ENCODE measurements around the gene RAX2. TPM values are rescaled to one million over a fixed set of nuclear protein-coding genes. Genes with fewer than 3 reads are reported as not detected.
"Not testable (repeated sequence)": the region's sequence is repeated elsewhere in the genome, so short reads cannot be mapped to it uniquely, and the experiment has no call there.

Gene RAX2
- polyA plus RNA-seq, 1 experiment = not detected

- ChIA-PET POLR2A (no interaction called here), CTCF (interaction anchor here (0.6 to 1.4 kb wide), 3 partner anchors 30 to 397 kb away, joined by 3 read pairs; no protein-coding TSS in a partner anchor)
- Histone ChIP-seq H3K27me3 (ENCODE audit: control insufficient read depth, insufficient read depth, low read length) (no peaks in the 10 kb centered on the region), H3K4me3 (ENCODE audit: low read depth, low read length) (no peak overlapping the region), H3K36me3 (ENCODE audit: control insufficient read depth, insufficient read depth, low read length) (no peaks in the 10 kb centered on the region)
- peak; percentile 11 for DNase-seq (ENCODE audit: low read depth)
- TF ChIP-seq, protein P1, sequence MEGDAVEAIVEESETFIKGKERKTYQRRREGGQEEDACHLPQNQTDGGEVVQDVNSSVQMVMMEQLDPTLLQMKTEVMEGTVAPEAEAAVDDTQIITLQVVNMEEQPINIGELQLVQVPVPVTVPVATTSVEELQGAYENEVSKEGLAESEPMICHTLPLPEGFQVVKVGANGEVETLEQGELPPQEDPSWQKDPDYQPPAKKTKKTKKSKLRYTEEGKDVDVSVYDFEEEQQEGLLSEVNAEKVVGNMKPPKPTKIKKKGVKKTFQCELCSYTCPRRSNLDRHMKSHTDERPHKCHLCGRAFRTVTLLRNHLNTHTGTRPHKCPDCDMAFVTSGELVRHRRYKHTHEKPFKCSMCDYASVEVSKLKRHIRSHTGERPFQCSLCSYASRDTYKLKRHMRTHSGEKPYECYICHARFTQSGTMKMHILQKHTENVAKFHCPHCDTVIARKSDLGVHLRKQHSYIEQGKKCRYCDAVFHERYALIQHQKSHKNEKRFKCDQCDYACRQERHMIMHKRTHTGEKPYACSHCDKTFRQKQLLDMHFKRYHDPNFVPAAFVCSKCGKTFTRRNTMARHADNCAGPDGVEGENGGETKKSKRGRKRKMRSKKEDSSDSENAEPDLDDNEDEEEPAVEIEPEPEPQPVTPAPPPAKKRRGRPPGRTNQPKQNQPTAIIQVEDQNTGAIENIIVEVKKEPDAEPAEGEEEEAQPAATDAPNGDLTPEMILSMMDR (IDR thresholded peaks at IDR 0.05; ENCODE audit: insufficient read depth, low read depth, low read length) = no peak
Measured at GRCh38 chr19:3818466-3818865, 46.4 kb upstream of the RAX2 start.

- H3K36me3 ChIP-seq (ENCODE audit: control insufficient read depth, insufficient read depth, low read length) = no peaks in the 10 kb centered on the region
- TF ChIP-seq, protein P1 (IDR thresholded peaks at IDR 0.05; ENCODE audit: insufficient read depth, low read depth, low read length) = no peak
- POLR2A ChIA-PET = interaction anchor here (0.7 kb wide), 1 partner anchor 162 kb away, joined by 9 read pairs; no protein-coding TSS in a partner anchor
- CTCF ChIA-PET = interaction anchor here (1.4 kb wide), 1 partner anchor 35 kb away, joined by 3 read pairs; no protein-coding TSS in a partner anchor
- no peaks in the 10 kb centered on the region for H3K27me3 ChIP-seq (ENCODE audit: control insufficient read depth, insufficient read depth, low read length)
- H3K4me3 ChIP-seq (ENCODE audit: low read depth, low read length) = no peak overlapping the region
- no peak for DNase-seq (ENCODE audit: low read depth)
Measured at GRCh38 chr19:3817761-3818160, 45.7 kb upstream of the RAX2 start.

GRCh38 chr19:3816566-3817218, 44.7 kb upstream of the RAX2 start:
- H3K36me3 ChIP-seq (ENCODE audit: control insufficient read depth, insufficient read depth, low read length) = no peaks in the 10 kb centered on the region
- ChIA-PET CTCF (no interaction called here), POLR2A (no interaction called here)
- no peak for DNase-seq (ENCODE audit: low read depth)
- TF ChIP-seq, protein P1 (IDR thresholded peaks at IDR 0.05; ENCODE audit: insufficient read depth, low read depth, low read length) = no peak
- H3K27me3 ChIP-seq (ENCODE audit: control insufficient read depth, insufficient read depth, low read length) = no peaks in the 10 kb centered on the region
- no peak overlapping the region for H3K4me3 ChIP-seq (ENCODE audit: low read depth, low read length)

GRCh38 chr19:3816148-3816547, 44.1 kb upstream of the RAX2 start:
- H3K36me3 ChIP-seq (ENCODE audit: control insufficient read depth, insufficient read depth, low read length); POLR2A ChIA-PET; H3K27me3 ChIP-seq (ENCODE audit: control insufficient read depth, insufficient read depth, low read length); H3K4me3 ChIP-seq (ENCODE audit: low read depth, low read length); DNase-seq (ENCODE audit: low read depth): not testable (repeated sequence)
- CTCF ChIA-PET = interaction anchor here (0.9 kb wide), 1 partner anchor 33 kb away, joined by 3 read pairs; no protein-coding TSS in a partner anchor

DNA sequence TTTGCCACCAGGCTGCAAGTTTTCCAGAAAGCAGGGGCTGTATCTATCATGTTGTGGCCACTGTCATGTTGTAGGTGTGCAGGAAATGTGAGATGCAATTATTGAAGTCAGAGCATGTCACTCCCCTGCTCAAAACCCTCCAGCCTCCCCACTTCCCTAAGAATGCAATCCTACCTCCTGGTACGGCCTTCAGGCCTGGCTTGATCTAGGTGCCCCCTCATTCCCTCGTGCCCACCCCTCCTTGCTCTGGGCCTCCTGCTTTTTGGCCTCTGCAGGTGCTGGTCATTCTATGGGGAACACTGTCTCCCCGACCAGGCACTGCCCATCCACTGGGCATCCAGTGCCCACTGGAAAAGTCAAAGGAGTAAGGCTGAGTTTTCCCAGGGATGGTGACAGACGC, 42.6 kb upstream of the RAX2 start:
- POLR2A ChIA-PET = no interaction called here
- Histone ChIP-seq H3K27me3 (ENCODE audit: control insufficient read depth, insufficient read depth, low read length) (no peaks in the 10 kb centered on the region), H3K4me3 (ENCODE audit: low read depth, low read length) (no peak overlapping the region), H3K36me3 (ENCODE audit: control insufficient read depth, insufficient read depth, low read length) (no peaks in the 10 kb centered on the region)
- CTCF ChIA-PET = no interaction called here
- no peak for DNase-seq (ENCODE audit: low read depth)
- TF ChIP-seq, protein P1 (IDR thresholded peaks at IDR 0.05; ENCODE audit: insufficient read depth, low read depth, low read length) = no peak
